Motor neuron (in vitro differentiated cells): ENCODE measurements around the gene BEAN1. TPM values are rescaled to one million over a fixed set of nuclear protein-coding genes. Genes with fewer than 3 reads are reported as not detected.

ENCODE experiments used
- ATAC-seq, 8 experiments: fragments of 200-7000 bp; cut with Tn5 transposase; replicated peaks in 6 of 8; 2 replicates each; pipeline ENCODE4 v1.8.0; 2021; ENCODE audit warnings: mild to moderate bottlenecking in 8 of 8, moderate library complexity in 8 of 8
- H3K27ac ChIP-seq, 2 donors: fragments of 250-450 bp; sonication (Bioruptor Pico); 2 replicates each; pipeline ENCODE4 v1.9.0; 2021; ENCODE audit warnings: antibody characterized with exemption in 2 of 2, mild to moderate bottlenecking in 2 of 2, moderate library complexity in 1 of 2
- H3K4me1 ChIP-seq, 2 donors: fragments of 250-450 bp; sonication (Bioruptor Pico); replicated peaks in 1 of 2; 2 replicates each; pipeline ENCODE4 v1.6.1; 2021; ENCODE audit warnings: antibody characterized with exemption in 2 of 2, mild to moderate bottlenecking in 2 of 2, moderate library complexity in 1 of 2
- H3K4me3 ChIP-seq, 5 donors: fragments of 250-450 bp; sonication (Bioruptor Pico); 2 replicates each; pipeline ENCODE4 v1.9.0; 2021; ENCODE audit warnings: antibody characterized with exemption in 5 of 5, mild to moderate bottlenecking in 5 of 5, moderate library complexity in 4 of 5
- WGBS, 10 experiments: fragments of 450-650 bp; shearing (Covaris generic); methylation state at CpG; one replicate each; pipeline ENCODE4 v1.0.0; 2022; 5-methylcytosine and 5-hydroxymethylcytosine counted together
- in situ Hi-C, 9 experiments: fragments of 400-800 bp; cut with MboI; loops; one replicate each; pipeline ENCODE4 v1.15.0; 2021; ENCODE audit warnings: low sequenced_read_pairs in 9 of 9, low pct_unique_long_range_greater_than_20kb in 2 of 9; ENCODE audit not compliant: unreplicated experiment in 9 of 9
- total RNA-seq, 8 experiments: library from RNA; unstranded; fragments of 300-600 nt; gene quantifications; 2 replicates each; pipeline versions ENCODE4 v1.2.3 to v1.2.4, GENCODE V29; 2022

The BEAN1 gene, protein sequence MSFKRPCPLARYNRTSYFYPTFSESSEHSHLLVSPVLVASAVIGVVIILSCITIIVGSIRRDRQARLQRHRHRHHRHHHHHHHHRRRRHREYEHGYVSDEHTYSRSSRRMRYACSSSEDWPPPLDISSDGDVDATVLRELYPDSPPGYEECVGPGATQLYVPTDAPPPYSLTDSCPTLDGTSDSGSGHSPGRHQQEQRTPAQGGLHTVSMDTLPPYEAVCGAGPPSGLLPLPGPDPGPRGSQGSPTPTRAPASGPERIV
- 10 to 100 TPM in 2 of 8 experiments, 1 to 10 TPM in 6; 1.5 to 11.5 (median 3.3) TPM for total RNA-seq

- H3K27ac ChIP-seq, result no peak within 1 kb of the TSS
- H3K4me1 ChIP-seq, result peaks cover 0 to 6% of the 10 kb centered on the region in 2 donors
- peak within 1 kb of the TSS; percentile 39 to 52 (median 43) for H3K4me3 ChIP-seq
- no CpG with 5 or more reads among the region's 118 CpGs for WGBS, 10 experiments
- in situ Hi-C loops, result no loop called here
- peak; percentile 78 to 87 (median 82) for ATAC-seq
Measured at GRCh38 chr16:66427036-66427860, at the start of gene BEAN1. Gene BEAN1 (plus strand): TSS chr16:66427295. CDS start chr16:66437677, 10,382 bp downstream.

DNA sequence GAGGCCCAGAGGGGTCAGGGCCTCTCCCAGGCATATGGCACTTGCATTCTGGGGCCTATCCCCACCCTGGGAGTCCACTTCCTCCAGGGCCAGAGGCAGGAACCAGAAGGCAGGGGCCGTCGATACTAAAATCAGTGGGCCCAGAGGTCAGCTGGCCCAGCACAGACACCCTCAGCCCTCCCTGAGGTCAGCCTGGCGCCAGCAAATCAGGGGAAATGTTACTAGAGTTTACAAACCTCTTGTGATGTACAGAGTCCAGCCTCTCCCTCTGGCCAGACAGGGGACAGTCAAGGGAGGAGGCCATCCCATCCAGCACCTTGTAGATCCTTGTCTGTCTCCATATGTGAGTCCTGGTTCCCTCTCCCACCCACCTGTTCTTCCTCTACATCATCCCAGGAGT, 49.8 kb upstream of the BEAN1 start:
- 33 to 83% (median 80%) methylated on average over 1 to 3 of the region's 3 CpGs; no CpG with 5 or more reads in 4 of the 10 experiments for WGBS, 10 experiments
- ATAC-seq, result no peak
- H3K27ac ChIP-seq, result no peak overlapping the region
- no peak overlapping the region for H3K4me3 ChIP-seq
- H3K4me1 ChIP-seq, result peaks cover 0 to 8% of the 10 kb centered on the region in 2 donors
- in situ Hi-C loops, result no loop called here

DNA sequence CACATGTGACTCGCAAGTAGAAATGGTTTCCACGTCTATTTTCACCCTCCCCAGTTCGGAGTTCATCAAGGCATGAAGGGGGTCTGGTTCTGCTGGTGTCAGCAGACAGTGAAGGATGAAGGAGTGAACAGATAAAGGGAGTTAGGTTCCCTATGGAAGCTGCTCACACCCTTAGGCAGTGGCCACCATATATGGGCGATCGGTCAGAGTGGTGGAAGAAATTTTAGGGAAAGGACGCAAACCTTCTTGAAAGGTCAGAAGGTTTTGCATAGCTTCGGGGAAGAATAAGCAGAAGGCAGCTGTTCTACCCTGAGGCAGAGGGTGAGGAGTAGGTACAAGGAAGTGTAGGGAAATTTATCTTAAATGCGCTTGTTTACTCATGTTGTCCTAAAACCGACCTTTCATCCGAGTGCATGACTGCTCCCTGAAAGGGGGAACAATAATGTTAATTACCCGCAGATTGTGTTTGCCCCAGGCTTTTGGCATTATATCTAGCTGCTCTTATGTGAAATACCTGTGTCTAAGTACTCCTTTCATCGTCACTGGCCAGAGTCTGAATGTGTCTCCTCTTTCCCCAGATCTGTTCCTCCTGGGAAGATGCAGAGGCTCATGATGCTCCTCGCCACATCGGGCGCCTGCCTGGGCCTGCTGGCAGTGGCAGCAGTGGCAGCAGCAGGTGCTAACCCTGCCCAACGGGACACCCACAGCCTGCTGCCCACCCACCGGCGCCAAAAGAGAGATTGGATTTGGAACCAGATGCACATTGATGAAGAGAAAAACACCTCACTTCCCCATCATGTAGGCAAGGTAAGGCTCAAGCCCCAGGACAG, 48.1 kb upstream of the BEAN1 start:
- ATAC-seq, result peak in 3 of 8 experiments; percentile 35 to 71 (median 70)
- H3K4me1 ChIP-seq, result peaks cover 0 to 8% of the 10 kb centered on the region in 2 donors
- no peak overlapping the region for H3K27ac ChIP-seq
- H3K4me3 ChIP-seq, result no peak overlapping the region
- in situ Hi-C loops, result no loop called here
- 15 to 88% (median 80%) methylated on average over 1 to 10 of the region's 18 CpGs for WGBS, 10 experiments

DNA sequence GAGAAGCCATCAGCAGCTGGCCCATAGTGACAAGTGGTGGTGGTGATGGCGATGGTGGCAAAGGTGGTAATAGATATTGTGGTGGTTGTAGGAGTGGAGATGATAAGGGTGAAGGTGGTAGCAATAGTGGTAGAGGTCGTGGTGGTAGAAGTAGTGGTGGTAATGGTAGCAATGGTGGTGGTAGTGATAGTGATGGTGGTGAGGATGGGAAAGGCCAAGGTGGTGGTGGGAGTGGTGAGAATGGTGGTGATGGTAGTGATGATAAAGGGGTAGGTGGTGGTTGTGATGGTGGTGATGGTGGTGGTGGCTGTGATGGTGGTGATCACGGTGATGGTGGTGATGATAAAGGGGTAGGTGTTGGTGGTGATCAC, 47.5 kb upstream of the BEAN1 start:
- 0 to 100% (median 80%) methylated on average over 1 to 3 of the region's 3 CpGs; no CpG with 5 or more reads in 1 of the 10 experiments for WGBS, 10 experiments
- no peak for ATAC-seq
- in situ Hi-C loops, result no loop called here

DNA sequence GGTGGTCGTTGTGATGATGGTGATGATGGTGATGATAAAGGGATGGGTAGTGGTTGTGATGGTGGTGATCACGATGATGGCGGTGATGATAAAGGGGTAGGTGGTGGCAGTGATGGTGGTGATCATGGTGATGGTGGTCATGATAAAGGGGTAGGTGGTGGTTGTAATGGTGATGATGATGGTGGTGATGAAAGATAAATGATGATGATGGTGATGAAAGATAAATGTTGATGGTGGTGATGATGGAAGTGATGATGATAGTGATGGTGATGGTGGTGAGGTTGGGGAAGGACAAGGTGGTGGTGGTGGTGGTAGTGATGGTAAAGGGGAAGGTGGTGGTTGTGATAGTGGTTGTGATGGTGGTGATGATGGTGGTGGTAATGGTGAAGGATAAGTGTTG, 46.7 kb upstream of the BEAN1 start:
- 0 to 100% (median 59%) methylated on average over 1 to 3 of the region's 3 CpGs; no CpG with 5 or more reads in 2 of the 10 experiments for WGBS, 10 experiments
- no peak for ATAC-seq
- Histone ChIP-seq H3K4me1 (peaks cover 0 to 4% of the 10 kb centered on the region in 2 donors), H3K4me3 (no peak overlapping the region), H3K27ac (no peak overlapping the region)
- in situ Hi-C loops, result no loop called here

More for the DNA sequence above, 47.5 kb upstream of the BEAN1 start:
- Histone ChIP-seq H3K4me3 (no peak overlapping the region), H3K27ac (no peak overlapping the region), H3K4me1 (peaks cover 0 to 4% of the 10 kb centered on the region in 2 donors)

DNA sequence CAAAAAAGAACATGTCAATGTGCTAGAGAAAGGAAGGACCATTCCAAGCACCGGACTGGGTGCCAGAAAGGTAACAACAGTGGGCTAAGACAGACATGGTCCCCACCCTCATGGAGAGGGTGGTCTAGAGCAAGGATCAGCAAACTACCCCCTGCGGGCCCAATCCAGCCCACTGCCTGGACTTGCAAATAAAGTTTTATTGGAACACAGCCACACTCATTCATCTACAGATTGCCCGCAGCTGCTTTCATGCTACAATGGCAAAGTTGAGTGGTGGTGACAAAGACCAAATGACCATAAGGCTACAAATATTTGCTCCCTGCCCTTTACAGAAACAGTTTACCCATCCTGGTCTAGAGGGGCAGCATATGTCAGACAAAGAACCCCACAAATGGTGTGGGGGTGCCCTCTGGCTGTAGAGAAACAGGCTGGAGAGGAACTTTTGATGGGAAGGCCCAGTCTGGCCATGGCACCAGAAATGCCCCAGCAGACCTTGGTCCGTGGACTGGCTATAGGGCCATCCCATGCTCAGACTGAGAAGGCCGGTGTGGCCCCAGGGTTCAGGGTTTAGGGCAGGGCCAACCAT, 45.4 kb upstream of the BEAN1 start:
- H3K4me1 ChIP-seq, result no peaks in the 10 kb centered on the region
- in situ Hi-C loops, result no loop called here
- no peak overlapping the region for H3K27ac ChIP-seq
- no peak overlapping the region for H3K4me3 ChIP-seq
- WGBS, 10 experiments, result 0 to 100% (median 64%) methylated on average over 1 to 5 of the region's 5 CpGs; no CpG with 5 or more reads in 2 of the 10 experiments
- ATAC-seq, result no peak

DNA sequence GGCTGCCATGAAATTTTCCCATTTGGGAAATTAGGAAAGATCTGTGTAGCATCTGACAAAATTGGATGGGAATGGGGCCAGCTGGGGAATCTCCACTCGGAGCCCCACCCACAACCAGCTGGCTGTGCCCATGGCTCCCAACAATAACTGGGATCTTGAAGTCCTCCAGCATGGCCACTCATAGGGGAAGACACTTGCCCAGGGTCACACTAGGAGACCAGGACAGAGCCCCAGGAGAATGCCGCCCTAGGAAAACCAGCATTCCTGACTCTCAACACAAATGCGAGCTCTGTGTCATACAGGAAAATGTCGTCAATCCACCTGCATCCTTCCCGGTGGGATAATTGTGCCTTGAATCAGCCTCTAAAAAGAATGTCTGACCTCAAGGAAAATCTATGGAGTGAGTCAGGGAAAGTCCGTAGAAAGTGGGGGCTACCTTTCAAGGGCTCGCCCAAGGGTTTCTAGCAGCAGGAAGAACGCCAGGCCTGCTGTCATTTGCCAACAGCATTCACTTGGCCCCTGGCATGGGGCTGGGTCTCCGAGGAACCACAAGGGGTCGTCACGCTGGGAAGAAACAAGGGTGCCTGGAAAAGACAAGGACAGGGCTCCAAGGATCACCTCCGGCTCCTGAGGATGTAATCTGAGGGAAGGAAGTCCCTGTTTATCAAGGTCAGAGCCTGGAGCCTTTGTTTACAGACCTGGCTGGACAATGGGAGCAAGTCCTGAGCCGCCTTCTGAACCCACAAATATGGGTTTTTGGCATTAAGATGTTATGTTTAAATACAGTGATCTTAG, 44.7 kb upstream of the BEAN1 start:
- no peak overlapping the region for H3K4me3 ChIP-seq

DNA sequence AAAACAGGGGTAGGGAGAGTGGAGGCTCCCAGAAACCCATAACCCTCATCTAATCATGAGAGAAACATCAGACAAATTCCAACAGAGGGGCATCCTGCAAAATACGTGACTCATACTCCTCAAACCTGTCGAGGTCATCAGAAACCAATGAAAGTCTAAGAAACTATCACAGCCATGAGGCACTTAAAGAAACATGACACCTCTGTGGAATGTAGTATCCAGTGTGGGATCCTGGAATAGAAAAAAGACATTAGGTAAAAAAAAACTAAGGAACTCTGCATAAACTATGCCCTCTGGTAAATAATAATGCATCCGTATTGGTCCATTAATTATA, 44.2 kb upstream of the BEAN1 start:
- Histone ChIP-seq H3K27ac (no peak overlapping the region), H3K4me1 (no peaks in the 10 kb centered on the region), H3K4me3 (no peak overlapping the region)
- peak in 4 of 8 experiments; percentile 41 to 90 (median 80) for ATAC-seq
- in situ Hi-C loops, result no loop called here
- WGBS, 10 experiments, result 0 to 100% (median 66%) methylated on average over 1 to 3 of the region's 3 CpGs; no CpG with 5 or more reads in 2 of the 10 experiments

More for the DNA sequence above, 44.7 kb upstream of the BEAN1 start:
- 31 to 100% (median 75%) methylated on average over 1 to 11 of the region's 13 CpGs; no CpG with 5 or more reads in 2 of the 10 experiments for WGBS, 10 experiments
- in situ Hi-C loops, result no loop called here
- H3K27ac ChIP-seq, result no peak overlapping the region
- H3K4me1 ChIP-seq, result no peaks in the 10 kb centered on the region
- peak in 2 of 8 experiments; percentile 3 to 13 for ATAC-seq

DNA sequence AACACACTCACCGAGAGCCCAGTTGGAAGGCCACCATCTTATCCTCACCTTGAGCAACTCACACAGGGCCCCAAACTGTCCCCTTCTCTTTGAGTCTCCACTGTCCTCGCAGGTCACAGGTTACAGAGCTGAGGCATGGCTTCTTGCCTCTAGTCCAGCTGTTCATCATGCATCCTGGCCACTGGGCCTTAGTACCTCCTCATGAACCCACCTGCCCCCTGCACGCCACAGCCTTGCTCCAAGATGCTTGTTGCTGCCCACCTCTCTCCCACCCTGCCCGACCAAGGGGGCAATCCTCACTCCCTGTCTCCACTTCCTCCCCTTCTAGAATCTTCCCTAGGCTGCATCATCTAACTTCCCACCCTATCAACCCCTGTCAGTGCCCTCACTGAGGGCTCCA, 43.5 kb upstream of the BEAN1 start:
- H3K27ac ChIP-seq, result no peak overlapping the region
- ATAC-seq, result no peak
- no peaks in the 10 kb centered on the region for H3K4me1 ChIP-seq
- H3K4me3 ChIP-seq, result no peak overlapping the region
- WGBS, 10 experiments, result 43 to 100% (median 60%) methylated on average over 1 to 3 of the region's 4 CpGs; no CpG with 5 or more reads in 3 of the 10 experiments
- in situ Hi-C loops, result no loop called here

DNA sequence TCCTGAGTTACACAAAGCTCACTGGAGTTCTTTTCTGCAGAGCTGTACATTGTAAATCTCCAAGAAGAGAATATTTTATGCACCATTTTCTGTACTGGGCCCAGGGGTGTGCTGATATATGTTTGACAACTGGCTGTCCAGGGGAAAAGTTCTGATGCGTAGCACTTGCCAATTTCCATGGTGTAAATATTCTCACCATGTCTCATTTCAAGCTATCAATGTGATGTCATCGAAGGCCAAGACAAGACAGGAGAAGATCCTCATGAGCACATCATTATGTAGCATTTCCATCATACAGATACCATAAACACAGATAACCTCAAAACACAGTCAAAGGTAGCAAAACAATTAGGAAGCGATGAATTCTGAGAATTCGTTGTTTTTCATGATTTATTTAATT, 41.7 kb upstream of the BEAN1 start:
- 80 to 100% (median 92%) methylated on average over 1 to 4 of the region's 4 CpGs; no CpG with 5 or more reads in 2 of the 10 experiments for WGBS, 10 experiments
- in situ Hi-C loops, result no loop called here
- Histone ChIP-seq H3K4me3 (no peak overlapping the region), H3K27ac (no peak overlapping the region), H3K4me1 (no peaks in the 10 kb centered on the region)
- ATAC-seq, result no peak

- no peak for ATAC-seq
- Histone ChIP-seq H3K4me3 (no peak overlapping the region), H3K27ac (no peak overlapping the region), H3K4me1 (no peaks in the 10 kb centered on the region)
- WGBS, 10 experiments, result 47 to 100% (median 90%) methylated on average over 1 to 12 of the region's 20 CpGs; no CpG with 5 or more reads in 2 of the 10 experiments
- in situ Hi-C loops, result no loop called here
Measured at GRCh38 chr16:66386629-66387622, 40.2 kb upstream of the BEAN1 start.
